ENCODE measurements around the gene KBTBD2.
"Not testable (repeated sequence)": the region's sequence is repeated elsewhere in the genome, so short reads cannot be mapped to it uniquely, and the experiment has no call there.

Gene KBTBD2

DNA sequence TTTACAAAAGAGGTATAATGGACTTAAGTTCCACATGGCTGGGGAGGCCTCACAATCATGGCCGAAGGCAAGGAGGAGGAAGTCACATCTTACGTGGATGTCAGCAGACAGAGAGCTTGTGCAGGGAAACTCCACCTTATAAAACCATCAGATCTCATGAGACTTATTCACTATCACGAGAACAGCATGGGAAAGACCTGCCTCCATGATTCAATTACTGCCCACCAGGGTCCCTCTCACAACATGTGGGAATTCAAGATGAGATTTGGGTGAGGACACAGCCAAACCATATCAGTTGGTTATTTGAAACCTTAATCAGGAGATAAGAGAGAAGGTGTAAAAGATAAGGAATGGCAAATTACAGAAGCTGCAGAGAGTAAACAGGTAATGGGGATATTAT is 40.9 kb downstream of the KBTBD2 start:
- not testable (repeated sequence) for H2AFZ ChIP-seq (ENCODE audit: low read depth); H3K36me3 ChIP-seq (ENCODE audit: insufficient read depth); H3K27ac ChIP-seq

DNA sequence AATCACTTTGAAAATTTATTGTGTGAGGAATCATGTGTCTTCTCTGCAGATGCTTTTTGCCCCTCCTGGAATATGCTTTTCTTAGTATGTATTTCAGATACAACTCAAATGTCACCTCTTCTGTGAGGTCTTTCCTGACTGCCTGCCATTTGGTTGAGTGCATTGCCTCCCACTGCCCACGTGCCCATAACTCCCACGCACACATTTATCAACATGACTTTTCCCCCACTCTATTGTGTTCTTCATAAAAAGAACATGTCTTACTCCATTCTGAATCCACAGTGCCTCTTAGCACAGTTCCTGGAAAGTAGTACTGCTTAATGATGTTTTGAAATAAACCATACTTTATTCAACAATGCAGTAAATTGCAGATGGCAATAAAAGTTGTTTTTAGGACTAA is 42.9 kb downstream of the KBTBD2 start:
- not testable (repeated sequence) for H3K36me3 ChIP-seq (ENCODE audit: insufficient read depth); H2AFZ ChIP-seq (ENCODE audit: low read depth); H4K20me1 ChIP-seq (ENCODE audit: insufficient read depth); H3K4me2 ChIP-seq; H3K27ac ChIP-seq; H3K4me3 ChIP-seq (IDR thresholded peaks at IDR 0.05; ENCODE audit: insufficient read depth, low read depth, low read length); H3K9ac ChIP-seq; H3K27me3 ChIP-seq (ENCODE audit: insufficient read depth, low read depth); H3K79me2 ChIP-seq (ENCODE audit: insufficient read depth, low read depth)
- H3K4me1 ChIP-seq (ENCODE audit: low read depth, poor library complexity, severe bottlenecking): peaks cover 40% of the 10 kb centered on the region

More for the DNA sequence above, 40.9 kb downstream of the KBTBD2 start:
- H3K4me2 ChIP-seq; H3K4me3 ChIP-seq (IDR thresholded peaks at IDR 0.05; ENCODE audit: insufficient read depth, low read depth, low read length); H3K79me2 ChIP-seq (ENCODE audit: insufficient read depth, low read depth); H3K27me3 ChIP-seq (ENCODE audit: insufficient read depth, low read depth); H3K9ac ChIP-seq; H4K20me1 ChIP-seq (ENCODE audit: insufficient read depth): not testable (repeated sequence)
- H3K4me1 ChIP-seq (ENCODE audit: low read depth, poor library complexity, severe bottlenecking): peaks cover 20% of the 10 kb centered on the region

DNA sequence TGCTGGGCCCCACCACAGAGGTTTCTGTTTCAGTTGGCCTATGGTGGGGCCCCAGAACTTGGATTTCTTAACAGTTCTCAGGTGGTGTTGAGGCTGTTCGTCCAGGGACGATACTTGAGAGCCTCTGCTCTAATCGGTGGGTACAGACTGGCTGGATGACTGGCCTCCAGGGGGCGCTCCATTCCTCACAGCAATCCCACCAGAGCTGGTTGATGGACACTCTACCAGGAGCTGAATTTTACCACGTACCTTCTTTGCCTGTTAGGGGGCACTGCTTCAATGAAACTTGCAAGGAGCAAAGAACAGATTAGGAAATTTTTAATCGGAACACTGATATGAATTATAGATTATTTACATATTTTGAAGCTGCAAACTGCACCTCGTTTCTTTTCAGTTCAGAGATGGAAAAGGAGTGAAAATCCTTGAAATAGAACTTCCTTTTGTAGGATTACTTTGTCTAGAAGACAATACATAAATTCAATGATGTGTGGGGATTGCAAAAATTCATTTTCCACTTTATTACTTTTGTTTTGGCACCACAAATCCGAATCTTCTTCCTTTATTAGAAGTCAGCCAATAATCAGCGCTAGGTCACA is 44.8 kb downstream of the KBTBD2 start:
- peak overlapping the region; percentile 2; the same call in 1 of the 2 replicates for H3K9ac ChIP-seq
- H3K27me3 ChIP-seq (ENCODE audit: insufficient read depth, low read depth): no peaks in the 10 kb centered on the region
- H3K4me1 ChIP-seq (ENCODE audit: low read depth, poor library complexity, severe bottlenecking): peaks cover 44% of the 10 kb centered on the region
- H2AFZ ChIP-seq (ENCODE audit: low read depth): peak overlapping the region; percentile 47
- H4K20me1 ChIP-seq (ENCODE audit: insufficient read depth): no peaks in the 10 kb centered on the region
- H3K79me2 ChIP-seq (ENCODE audit: insufficient read depth, low read depth): no peaks in the 10 kb centered on the region
- peak overlapping the region; percentile 40 for H3K27ac ChIP-seq
- H3K4me3 ChIP-seq (IDR thresholded peaks at IDR 0.05; ENCODE audit: insufficient read depth, low read depth, low read length): no peak overlapping the region
- no peaks in the 10 kb centered on the region for H3K36me3 ChIP-seq (ENCODE audit: insufficient read depth)
- H3K4me2 ChIP-seq: peak overlapping the region; percentile 79
- TF ChIP-seq, protein P1, sequence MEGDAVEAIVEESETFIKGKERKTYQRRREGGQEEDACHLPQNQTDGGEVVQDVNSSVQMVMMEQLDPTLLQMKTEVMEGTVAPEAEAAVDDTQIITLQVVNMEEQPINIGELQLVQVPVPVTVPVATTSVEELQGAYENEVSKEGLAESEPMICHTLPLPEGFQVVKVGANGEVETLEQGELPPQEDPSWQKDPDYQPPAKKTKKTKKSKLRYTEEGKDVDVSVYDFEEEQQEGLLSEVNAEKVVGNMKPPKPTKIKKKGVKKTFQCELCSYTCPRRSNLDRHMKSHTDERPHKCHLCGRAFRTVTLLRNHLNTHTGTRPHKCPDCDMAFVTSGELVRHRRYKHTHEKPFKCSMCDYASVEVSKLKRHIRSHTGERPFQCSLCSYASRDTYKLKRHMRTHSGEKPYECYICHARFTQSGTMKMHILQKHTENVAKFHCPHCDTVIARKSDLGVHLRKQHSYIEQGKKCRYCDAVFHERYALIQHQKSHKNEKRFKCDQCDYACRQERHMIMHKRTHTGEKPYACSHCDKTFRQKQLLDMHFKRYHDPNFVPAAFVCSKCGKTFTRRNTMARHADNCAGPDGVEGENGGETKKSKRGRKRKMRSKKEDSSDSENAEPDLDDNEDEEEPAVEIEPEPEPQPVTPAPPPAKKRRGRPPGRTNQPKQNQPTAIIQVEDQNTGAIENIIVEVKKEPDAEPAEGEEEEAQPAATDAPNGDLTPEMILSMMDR (conservative IDR thresholded peaks at IDR 0.05; ENCODE audit: low read depth, low read length): peak; percentile 97

DNA sequence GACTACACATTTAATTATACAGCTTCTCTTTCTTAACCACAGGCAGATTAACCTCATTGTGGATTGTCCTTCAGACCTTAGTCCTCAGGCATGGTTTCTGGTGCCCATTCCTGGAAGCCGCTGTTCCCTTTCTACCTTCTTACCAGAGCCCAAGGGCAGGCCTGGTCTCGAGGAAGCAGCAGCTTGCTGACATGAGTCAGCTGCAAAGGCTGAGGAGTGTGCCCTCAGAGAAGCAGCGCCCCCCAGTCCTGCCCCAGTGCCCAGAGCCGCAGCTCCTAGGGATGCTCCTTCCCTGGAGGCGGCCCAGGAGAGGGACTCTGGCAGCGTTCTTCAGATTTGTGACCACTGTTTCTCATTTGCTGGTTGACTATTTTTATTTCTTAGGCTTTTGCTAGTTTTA is 46.8 kb downstream of the KBTBD2 start:
- H3K79me2 ChIP-seq (ENCODE audit: insufficient read depth, low read depth); H3K4me3 ChIP-seq (IDR thresholded peaks at IDR 0.05; ENCODE audit: insufficient read depth, low read depth, low read length); H2AFZ ChIP-seq (ENCODE audit: low read depth); H3K27ac ChIP-seq; H3K9ac ChIP-seq; H4K20me1 ChIP-seq (ENCODE audit: insufficient read depth); H3K27me3 ChIP-seq (ENCODE audit: insufficient read depth, low read depth); H3K36me3 ChIP-seq (ENCODE audit: insufficient read depth): not testable (repeated sequence)
- Histone ChIP-seq H3K4me2 (peak overlapping the region; percentile 36; the same call in 1 of the 2 replicates), H3K4me1 (ENCODE audit: low read depth, poor library complexity, severe bottlenecking) (peaks cover 44% of the 10 kb centered on the region)

DNA sequence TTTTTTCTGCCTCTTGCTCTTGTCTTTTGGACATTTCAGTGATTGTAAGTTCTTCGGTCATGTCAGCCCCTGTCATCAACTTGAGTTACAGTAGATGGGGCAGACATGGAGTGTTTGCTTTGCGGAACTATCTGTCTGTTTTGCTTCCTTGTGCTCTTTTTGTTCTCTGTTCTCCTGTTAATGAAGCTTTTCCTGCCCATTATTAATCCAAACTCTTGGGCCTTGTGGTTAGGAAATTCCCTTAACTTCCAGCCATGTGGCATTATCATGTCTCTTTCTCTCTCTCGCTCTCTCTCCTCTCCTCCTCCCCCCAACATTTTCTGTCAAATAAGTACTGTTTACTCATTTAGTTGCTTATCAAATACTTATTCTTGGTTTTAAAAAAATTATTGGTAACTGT is 47.8 kb downstream of the KBTBD2 start:
- H3K4me2 ChIP-seq: peak overlapping the region; percentile 36
- not testable (repeated sequence) for H3K79me2 ChIP-seq (ENCODE audit: insufficient read depth, low read depth); H4K20me1 ChIP-seq (ENCODE audit: insufficient read depth); H3K36me3 ChIP-seq (ENCODE audit: insufficient read depth); H3K27me3 ChIP-seq (ENCODE audit: insufficient read depth, low read depth); H3K4me3 ChIP-seq (IDR thresholded peaks at IDR 0.05; ENCODE audit: insufficient read depth, low read depth, low read length); H3K9ac ChIP-seq; H2AFZ ChIP-seq (ENCODE audit: low read depth)
- peaks cover 44% of the 10 kb centered on the region for H3K4me1 ChIP-seq (ENCODE audit: low read depth, poor library complexity, severe bottlenecking)
- H3K27ac ChIP-seq: 0 out of 2 replicates have a peak overlapping the region, but pooled peaks have one; percentile 2

DNA sequence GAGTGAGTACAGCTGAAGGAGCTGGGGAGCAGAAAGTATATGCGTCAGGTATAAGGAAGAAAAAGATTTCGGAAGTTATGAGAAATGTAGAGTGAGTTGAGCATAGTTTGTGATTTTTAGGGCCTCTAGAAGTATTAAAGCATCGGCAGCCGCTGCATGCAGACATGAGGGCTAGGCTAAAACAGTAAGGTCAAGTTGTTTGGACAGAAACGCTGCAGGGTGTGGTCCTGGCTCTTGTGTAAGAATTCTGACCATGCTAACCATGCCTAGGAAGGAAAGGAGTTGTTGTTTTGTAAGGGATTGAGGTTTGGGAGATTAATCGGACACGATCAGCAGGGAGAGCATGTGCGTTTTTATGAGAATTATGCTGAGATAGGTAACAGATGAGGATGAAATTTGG is 51.7 kb downstream of the KBTBD2 start:
- H3K4me2 ChIP-seq; H3K27ac ChIP-seq; H3K9ac ChIP-seq; H3K4me3 ChIP-seq (IDR thresholded peaks at IDR 0.05; ENCODE audit: insufficient read depth, low read depth, low read length); H3K27me3 ChIP-seq (ENCODE audit: insufficient read depth, low read depth); H2AFZ ChIP-seq (ENCODE audit: low read depth); H4K20me1 ChIP-seq (ENCODE audit: insufficient read depth); H3K79me2 ChIP-seq (ENCODE audit: insufficient read depth, low read depth); H3K36me3 ChIP-seq (ENCODE audit: insufficient read depth): not testable (repeated sequence)
- H3K4me1 ChIP-seq (ENCODE audit: low read depth, poor library complexity, severe bottlenecking): peaks cover 16% of the 10 kb centered on the region

DNA sequence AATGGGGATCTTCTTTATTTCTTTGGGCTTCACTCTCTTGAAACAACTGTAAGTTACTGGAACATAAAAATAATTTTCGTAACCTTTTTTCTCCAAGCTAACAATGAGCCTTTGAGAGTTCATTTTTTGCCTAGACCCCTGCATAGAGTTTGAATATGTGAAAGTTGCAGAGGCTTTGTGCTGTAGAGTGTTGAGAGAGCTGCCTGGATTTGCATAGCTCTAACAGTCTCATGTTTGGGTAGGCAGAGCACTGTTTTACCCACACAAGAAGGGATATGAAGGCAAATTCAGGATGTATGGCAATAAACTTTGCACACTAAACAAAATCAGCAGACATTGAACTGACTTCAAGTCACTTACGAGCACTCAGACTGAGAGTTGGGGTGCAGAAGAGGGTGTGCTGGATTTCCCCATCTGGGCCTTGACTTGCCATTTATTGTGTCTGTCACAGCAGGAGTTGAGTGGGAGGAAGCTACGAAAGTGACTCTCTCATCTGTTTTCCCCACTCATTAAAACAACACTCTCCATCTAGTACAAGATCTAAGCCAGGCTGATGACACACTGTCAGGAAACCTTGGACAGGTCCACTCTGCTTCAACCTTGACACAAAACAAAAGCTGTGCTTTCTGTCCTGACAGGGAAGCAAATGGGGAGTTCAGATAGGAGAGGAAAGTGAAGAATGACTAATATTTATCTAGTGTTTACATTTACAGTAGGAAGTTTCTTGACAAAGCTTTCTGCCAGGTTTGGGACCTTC is 62.4 kb downstream of the KBTBD2 start:
- not testable (repeated sequence) for H4K20me1 ChIP-seq (ENCODE audit: insufficient read depth); H3K27me3 ChIP-seq (ENCODE audit: insufficient read depth, low read depth); H3K9ac ChIP-seq; H2AFZ ChIP-seq (ENCODE audit: low read depth); H3K4me3 ChIP-seq (IDR thresholded peaks at IDR 0.05; ENCODE audit: insufficient read depth, low read depth, low read length); H3K36me3 ChIP-seq (ENCODE audit: insufficient read depth); H3K79me2 ChIP-seq (ENCODE audit: insufficient read depth, low read depth); H3K4me1 ChIP-seq (ENCODE audit: low read depth, poor library complexity, severe bottlenecking)
- peak overlapping the region; percentile 5; the same call in 1 of the 2 replicates for H3K27ac ChIP-seq
- 0 out of 2 replicates have a peak overlapping the region, but pooled peaks have one; percentile 29 for H3K4me2 ChIP-seq
